GM12874 (cell line): ENCODE results near the gene FBLN1.

Experiments used
- TF ChIP-seq, protein P1 (sequence below): IDR thresholded peaks from 2 replicates; pipeline ENCODE4 v1.5.1; 2011; ENCODE audit warnings: low read depth, mild to moderate bottlenecking, control low read depth, low read length, moderate library complexity; ENCODE audit not compliant: insufficient read depth

Gene FBLN1

GRCh38 chr22:45575607-45576272 lies 73.1 kb downstream of the FBLN1 start:
- TF ChIP-seq, protein P1, sequence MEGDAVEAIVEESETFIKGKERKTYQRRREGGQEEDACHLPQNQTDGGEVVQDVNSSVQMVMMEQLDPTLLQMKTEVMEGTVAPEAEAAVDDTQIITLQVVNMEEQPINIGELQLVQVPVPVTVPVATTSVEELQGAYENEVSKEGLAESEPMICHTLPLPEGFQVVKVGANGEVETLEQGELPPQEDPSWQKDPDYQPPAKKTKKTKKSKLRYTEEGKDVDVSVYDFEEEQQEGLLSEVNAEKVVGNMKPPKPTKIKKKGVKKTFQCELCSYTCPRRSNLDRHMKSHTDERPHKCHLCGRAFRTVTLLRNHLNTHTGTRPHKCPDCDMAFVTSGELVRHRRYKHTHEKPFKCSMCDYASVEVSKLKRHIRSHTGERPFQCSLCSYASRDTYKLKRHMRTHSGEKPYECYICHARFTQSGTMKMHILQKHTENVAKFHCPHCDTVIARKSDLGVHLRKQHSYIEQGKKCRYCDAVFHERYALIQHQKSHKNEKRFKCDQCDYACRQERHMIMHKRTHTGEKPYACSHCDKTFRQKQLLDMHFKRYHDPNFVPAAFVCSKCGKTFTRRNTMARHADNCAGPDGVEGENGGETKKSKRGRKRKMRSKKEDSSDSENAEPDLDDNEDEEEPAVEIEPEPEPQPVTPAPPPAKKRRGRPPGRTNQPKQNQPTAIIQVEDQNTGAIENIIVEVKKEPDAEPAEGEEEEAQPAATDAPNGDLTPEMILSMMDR, result no peak

GRCh38 chr22:45576273-45576625 lies 73.6 kb downstream of the FBLN1 start:
- TF ChIP-seq, protein P1, result no peak

- TF ChIP-seq, protein P1, result no peak
Measured at GRCh38 chr22:45576730-45577464, 74.2 kb downstream of the FBLN1 start.

DNA sequence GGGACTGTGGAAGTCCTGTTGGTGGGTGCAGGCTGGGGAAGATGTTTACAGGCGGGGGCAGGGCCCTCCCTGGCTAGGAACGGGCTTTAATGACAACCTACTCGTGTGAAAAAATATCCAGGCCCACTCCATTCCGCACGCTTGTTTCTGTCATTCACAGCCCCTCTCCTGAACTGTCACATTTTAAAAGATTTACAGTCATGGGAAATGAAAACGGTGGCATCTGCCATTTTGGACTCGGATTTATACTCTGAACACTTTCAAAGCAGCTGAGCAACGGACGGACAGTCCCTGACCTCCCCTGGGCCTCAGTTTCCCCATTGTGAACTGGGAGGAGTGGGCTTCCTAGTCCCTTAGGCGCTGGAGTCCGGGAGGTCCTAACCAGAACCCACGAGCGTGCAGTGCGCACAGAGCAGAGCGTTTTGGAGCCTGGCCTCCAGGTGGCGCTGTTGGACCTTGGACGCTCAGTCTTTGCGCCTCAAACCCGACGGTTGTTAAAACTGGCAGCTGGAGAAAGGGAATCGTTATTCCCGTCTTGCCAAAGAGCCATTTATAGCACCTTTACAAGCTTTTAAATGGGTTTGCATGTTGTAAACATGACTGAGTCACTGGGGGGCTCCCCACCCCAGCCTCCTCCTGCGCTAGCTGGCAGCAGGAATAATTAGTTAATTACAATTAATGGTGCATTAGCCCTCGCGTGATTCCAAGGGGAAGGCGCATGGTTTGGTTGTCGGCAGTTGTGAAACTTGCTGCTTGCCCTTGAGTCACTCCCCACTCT lies 75.3 kb downstream of the FBLN1 start:
- TF ChIP-seq, protein P1, result peak; percentile 96

DNA sequence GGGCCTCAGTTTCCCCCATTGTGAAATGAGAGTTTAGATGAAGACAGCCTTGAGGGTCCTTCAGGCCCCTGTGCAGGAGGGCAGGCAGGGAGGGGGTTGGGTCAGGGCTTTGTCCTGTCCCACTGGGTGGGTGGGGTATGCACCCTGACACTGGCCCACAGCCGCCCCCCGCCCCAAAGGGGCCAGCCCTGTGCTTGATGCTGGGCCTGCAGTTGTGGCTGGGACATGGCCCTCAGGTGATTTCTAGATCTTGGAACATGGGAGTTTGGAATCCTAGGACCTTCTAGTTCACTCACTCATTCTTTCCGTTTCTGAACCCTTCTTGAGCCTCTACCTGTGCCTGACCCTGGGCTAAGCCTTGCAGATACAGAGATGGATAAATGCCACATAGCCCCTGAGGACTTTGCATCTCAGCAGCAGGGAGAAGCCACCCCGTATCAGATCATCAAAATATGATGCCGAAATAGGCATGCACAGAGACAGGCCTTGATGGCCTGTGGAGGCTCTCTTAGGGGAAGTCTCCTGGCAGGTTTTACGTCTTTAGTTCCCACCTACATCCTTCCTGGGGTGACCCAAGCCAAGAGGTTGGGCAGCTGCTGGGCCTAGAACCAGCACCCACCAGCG lies 76.0 kb downstream of the FBLN1 start:
- TF ChIP-seq, protein P1, result no peak

DNA sequence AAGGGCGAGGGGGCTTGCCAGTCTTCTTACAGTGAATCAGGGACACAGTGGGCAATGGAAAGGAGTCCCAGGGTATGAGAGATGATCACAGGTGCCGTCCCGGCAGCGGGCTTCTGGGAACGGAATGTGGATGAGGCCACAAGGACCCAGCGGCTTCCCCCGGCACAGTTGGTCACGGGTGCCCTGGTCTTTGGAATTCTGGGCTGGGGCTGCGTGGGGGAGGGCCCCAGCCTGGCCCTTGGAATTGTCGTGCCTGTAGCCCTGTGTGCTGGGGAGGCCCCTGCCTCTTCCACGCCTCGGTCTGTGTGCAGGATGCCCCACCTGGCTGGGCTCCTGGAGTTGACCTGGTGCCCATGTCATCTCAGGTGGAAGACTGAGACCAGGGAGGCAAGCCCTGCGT lies 76.6 kb downstream of the FBLN1 start:
- TF ChIP-seq, protein P1, result no peak
